OCI-LY1 (cell line): ENCODE data around the gene NTSR1.
A peak's percentile ranks its signal among the peaks of the same experiment; 100 is the strongest.

Experiments
- H2AFZ ChIP-seq: fragments of 200-600 bp; sonication (generic), shearing (Covaris generic); 2 replicates; pipeline ENCODE4 v1.6.0; 2014; ENCODE audit warnings: antibody characterized with exemption, mild to moderate bottlenecking, low read length
- H3F3A ChIP-seq: fragments of 200-600 bp; sonication (generic), shearing (Covaris generic); 2 replicates; pipeline ENCODE4 v1.6.0; 2014; ENCODE audit warnings: mild to moderate bottlenecking, antibody characterized with exemption, low read length, moderate library complexity; ENCODE audit not compliant: insufficient read depth
- H3K27ac ChIP-seq: fragments of 200-600 bp; sonication (generic); 2 replicates; pipeline ENCODE4 v1.5.1; 2014; ENCODE audit warnings: low read length, mixed run types, mild to moderate bottlenecking, low read depth; ENCODE audit not compliant: poor library complexity, severe bottlenecking
- H3K27me3 ChIP-seq: fragments of 200-600 bp; sonication (generic); 2 replicates; pipeline ENCODE4 v1.6.0; 2014; ENCODE audit warnings: antibody characterized with exemption, mild to moderate bottlenecking, low read length, moderate library complexity; ENCODE audit not compliant: insufficient read depth
- H3K36me3 ChIP-seq: fragments of 200-600 bp; sonication (generic); 2 replicates; pipeline ENCODE4 v1.6.1; 2014; ENCODE audit warnings: mild to moderate bottlenecking, antibody characterized with exemption, low read length, moderate library complexity, mixed read lengths; ENCODE audit not compliant: insufficient read depth
- H3K4me1 ChIP-seq: fragments of 200-600 bp; sonication (generic); 2 replicates; pipeline ENCODE4 v1.5.1; 2014; ENCODE audit warnings: mild to moderate bottlenecking, low read length, moderate library complexity; ENCODE audit not compliant: insufficient read depth, severe bottlenecking
- H3K4me2 ChIP-seq: fragments of 200-600 bp; sonication (generic), shearing (Covaris generic); 2 replicates; pipeline ENCODE4 v1.6.1; 2014; ENCODE audit warnings: low read length
- H3K4me3 ChIP-seq: fragments of 200-600 bp; sonication (generic); 2 replicates; pipeline ENCODE4 v1.5.1; 2014; ENCODE audit warnings: low read length, low read depth, mild to moderate bottlenecking, mixed read lengths; ENCODE audit not compliant: poor library complexity, severe bottlenecking
- H3K79me2 ChIP-seq: fragments of 200-600 bp; shearing (Covaris generic); 2 replicates; pipeline ENCODE4 v1.6.1; 2016; ENCODE audit warnings: mixed run types, low read length, mixed read lengths; ENCODE audit not compliant: insufficient read depth
- H3K9ac ChIP-seq: fragments of 200-600 bp; sonication (generic), shearing (Covaris generic); 2 replicates; pipeline ENCODE4 v1.6.1; 2014; ENCODE audit warnings: mild to moderate bottlenecking, low read length, mixed read lengths
- H3K9me2 ChIP-seq: fragments of 200-600 bp; sonication (generic), shearing (Covaris generic); 2 replicates; pipeline ENCODE4 v1.6.1; 2014; ENCODE audit warnings: low read depth, mild to moderate bottlenecking, low read length, mixed read lengths
- H3K9me3 ChIP-seq: fragments of 200-600 bp; shearing (Covaris generic); 2 replicates; pipeline ENCODE4 v1.6.1; 2014; ENCODE audit warnings: low read length, mixed read lengths
- H4K20me1 ChIP-seq: fragments of 200-600 bp; sonication (generic), shearing (Covaris generic); 2 replicates; pipeline ENCODE4 v1.6.0; 2016; ENCODE audit warnings: mild to moderate bottlenecking, low read length; ENCODE audit not compliant: insufficient read depth
- CTCF ChIP-seq: fragments of 200-600 bp; sonication (generic), shearing (Covaris generic); IDR thresholded peaks from 2 replicates; pipeline ENCODE4 v1.5.1; 2017; ENCODE audit warnings: mild to moderate bottlenecking, antibody characterized with exemption, low read length, moderate library complexity, mixed read lengths
- EZH2 ChIP-seq: fragments of 200-600 bp; sonication (generic), shearing (Covaris generic); IDR thresholded peaks from 2 replicates; pipeline ENCODE4 v1.8.0; 2017; ENCODE audit warnings: borderline replicate concordance, mixed run types, mild to moderate bottlenecking, antibody characterized with exemption, low read length, moderate library complexity, mixed read lengths

The NTSR1 gene

GRCh38 chr20:62776692-62777527 is 68.3 kb downstream of the NTSR1 start:
- Histone ChIP-seq H3K9me3 (no peaks in the 10 kb centered on the region), H3K36me3 (no peaks in the 10 kb centered on the region), H2AFZ (no peak overlapping the region), H4K20me1 (no peaks in the 10 kb centered on the region), H3K27me3 (no peaks in the 10 kb centered on the region), H3K4me3 (peak overlapping the region; percentile 15), H3K27ac (no peak overlapping the region), H3K4me1 (peaks cover 8% of the 10 kb centered on the region), H3K79me2 (no peaks in the 10 kb centered on the region), H3K4me2 (peak overlapping the region; percentile 41; the same call in 1 of the 2 replicates), H3K9me2 (no peaks in the 10 kb centered on the region), H3F3A (no peaks in the 10 kb centered on the region), H3K9ac (no peak overlapping the region)
- TF ChIP-seq EZH2 (no peak), CTCF (no peak)

GRCh38 chr20:62777528-62777830 is 68.8 kb downstream of the NTSR1 start:
- Histone ChIP-seq H2AFZ (no peak overlapping the region), H3K4me1 (peaks cover 8% of the 10 kb centered on the region), H3K9me2 (no peaks in the 10 kb centered on the region), H3K9ac (no peak overlapping the region), H4K20me1 (no peaks in the 10 kb centered on the region), H3K4me3 (peak overlapping the region; percentile 15), H3K27me3 (no peaks in the 10 kb centered on the region), H3K9me3 (no peaks in the 10 kb centered on the region), H3F3A (no peaks in the 10 kb centered on the region), H3K79me2 (no peaks in the 10 kb centered on the region), H3K27ac (no peak overlapping the region), H3K36me3 (no peaks in the 10 kb centered on the region), H3K4me2 (peak overlapping the region; percentile 41; the same call in 1 of the 2 replicates)
- no peak for TF ChIP-seq CTCF
- no peak for TF ChIP-seq EZH2

- H3K9ac ChIP-seq, result no peak overlapping the region
- no peaks in the 10 kb centered on the region for H3K27me3 ChIP-seq
- H2AFZ ChIP-seq, result no peak overlapping the region
- no peaks in the 10 kb centered on the region for H3K9me3 ChIP-seq
- H3K4me2 ChIP-seq, result no peak overlapping the region
- no peaks in the 10 kb centered on the region for H4K20me1 ChIP-seq
- H3F3A ChIP-seq, result no peaks in the 10 kb centered on the region
- H3K36me3 ChIP-seq, result no peaks in the 10 kb centered on the region
- TF ChIP-seq CTCF, result no peak
- TF ChIP-seq EZH2, result no peak
- no peaks in the 10 kb centered on the region for H3K79me2 ChIP-seq
- H3K4me1 ChIP-seq, result peaks cover 8% of the 10 kb centered on the region
- H3K9me2 ChIP-seq, result no peaks in the 10 kb centered on the region
- H3K4me3 ChIP-seq, result no peak overlapping the region
- no peak overlapping the region for H3K27ac ChIP-seq
Observed at GRCh38 chr20:62778058-62778457, 69.4 kb downstream of the NTSR1 start.
